ENCODE results near the gene SPTBN5.

- TF ChIP-seq POLR2AphosphoS5 (IDR thresholded peaks at IDR 0.05; ENCODE audit: low read depth, low read length), result no peak
- TF ChIP-seq POLR2A (IDR thresholded peaks at IDR 0.05; ENCODE audit: low read depth, low read length), result no peak
- no peak for TF ChIP-seq TAF1 (IDR thresholded peaks at IDR 0.05; ENCODE audit: borderline replicate concordance, low read depth, low read length)
Measured at GRCh38 chr15:41921639-41922038, 27.8 kb upstream of the SPTBN5 start.
